CD4-positive, alpha-beta T cell treated with Interleukin-17A for 1 hour (primary cell): ENCODE data around the gene SLC22A14.
"Not testable (repeated sequence)": the region's sequence is repeated elsewhere in the genome, so short reads cannot be mapped to it uniquely, and the experiment has no call there.

ENCODE experiments used
- DNase-seq: peaks from one replicate; pipeline ENCODE4 v3.0.0-alpha.2; 2020

The SLC22A14 gene

GRCh38 chr3:38281895-38282686 lies at the start of gene SLC22A14:
Gene SLC22A14, plus strand, starts transcription at chr3:38282294. Its CDS starts 23,733 bp downstream, at chr3:38306027.
- DNase-seq, result no peak

- DNase-seq, result no peak
These were observed 49.4 kb upstream of the SLC22A14 start for GRCh38 chr3:38232701-38233100.

- no peak for DNase-seq
These were observed 46.6 kb upstream of the SLC22A14 start for GRCh38 chr3:38235466-38235865.

GRCh38 chr3:38238416-38239008 lies 43.6 kb upstream of the SLC22A14 start:
- DNase-seq, result no peak

GRCh38 chr3:38242812-38243211 lies 39.3 kb upstream of the SLC22A14 start:
- DNase-seq, result not testable (repeated sequence)

- no peak for DNase-seq
These were observed 36.2 kb upstream of the SLC22A14 start for GRCh38 chr3:38245930-38246329.

GRCh38 chr3:38247366-38248035 lies 34.6 kb upstream of the SLC22A14 start:
- no peak for DNase-seq

GRCh38 chr3:38250198-38250597 lies 31.9 kb upstream of the SLC22A14 start:
- no peak for DNase-seq

GRCh38 chr3:38251197-38251596 lies 30.9 kb upstream of the SLC22A14 start:
- no peak for DNase-seq

- DNase-seq, result no peak
These were observed 28.4 kb upstream of the SLC22A14 start for GRCh38 chr3:38253704-38254103.

- DNase-seq, result no peak
These were observed 27.2 kb upstream of the SLC22A14 start for GRCh38 chr3:38254872-38255271.

- DNase-seq, result no peak
These were observed 26.5 kb upstream of the SLC22A14 start for GRCh38 chr3:38255627-38256026.

- DNase-seq, result no peak
These were observed 24.5 kb upstream of the SLC22A14 start for GRCh38 chr3:38257583-38257982.

GRCh38 chr3:38260474-38260873 lies 21.6 kb upstream of the SLC22A14 start:
- DNase-seq, result no peak

- no peak for DNase-seq
These were observed 17.7 kb upstream of the SLC22A14 start for GRCh38 chr3:38264353-38264771.

GRCh38 chr3:38264779-38265178 lies 17.3 kb upstream of the SLC22A14 start:
- no peak for DNase-seq

- DNase-seq, result no peak
These were observed 16.3 kb upstream of the SLC22A14 start, which contains the start of gene SLC22A13 for GRCh38 chr3:38265604-38266307. Gene SLC22A13, plus strand, starts transcription at chr3:38265812. Its CDS starts 49 bp downstream, at chr3:38265861.

GRCh38 chr3:38266810-38267209 lies 15.3 kb upstream of the SLC22A14 start:
- DNase-seq, result no peak

GRCh38 chr3:38267662-38268061 lies 14.4 kb upstream of the SLC22A14 start:
- no peak for DNase-seq

- DNase-seq, result no peak
These were observed 14.0 kb upstream of the SLC22A14 start for GRCh38 chr3:38268087-38268486.

- no peak for DNase-seq
These were observed 13.6 kb upstream of the SLC22A14 start for GRCh38 chr3:38268522-38268921.

- no peak for DNase-seq
These were observed 11.5 kb upstream of the SLC22A14 start for GRCh38 chr3:38270606-38271005.

GRCh38 chr3:38271553-38271952 lies 10.5 kb upstream of the SLC22A14 start:
- no peak for DNase-seq
